HG03521 (cell line): Measurements from ENCODE around the gene KAZN.

Source experiments
- ATAC-seq: cut with Tn5 transposase; IDR thresholded peaks from one replicate; pipeline ENCODE4 v1.9.1; 2021; ENCODE audit warnings: mild to moderate bottlenecking, moderate library complexity; ENCODE audit not compliant: unreplicated experiment

KAZN gene

GRCh38 chr1:14875524-14876509 lies 277.3 kb downstream of the KAZN start:
- ATAC-seq: no peak

GRCh38 chr1:14876747-14877146 lies 278.3 kb downstream of the KAZN start:
- ATAC-seq: no peak

- ATAC-seq: no peak
Measured at GRCh38 chr1:14877224-14877623, 278.7 kb downstream of the KAZN start.

GRCh38 chr1:14878124-14878523 lies 279.6 kb downstream of the KAZN start:
- ATAC-seq: no peak

- no peak for ATAC-seq
Measured at GRCh38 chr1:14878951-14879350, 280.5 kb downstream of the KAZN start.

GRCh38 chr1:14880456-14881316 lies 282.2 kb downstream of the KAZN start:
- no peak for ATAC-seq

GRCh38 chr1:14881775-14882672 lies 283.5 kb downstream of the KAZN start:
- peak; percentile 85 for ATAC-seq

GRCh38 chr1:14884614-14885175 lies 286.2 kb downstream of the KAZN start:
- no peak for ATAC-seq

- ATAC-seq: no peak
Measured at GRCh38 chr1:14887044-14887566, 288.6 kb downstream of the KAZN start.

GRCh38 chr1:14887764-14888350 lies 289.4 kb downstream of the KAZN start:
- no peak for ATAC-seq

- no peak for ATAC-seq
Measured at GRCh38 chr1:14888374-14888773, 289.9 kb downstream of the KAZN start.

- ATAC-seq: no peak
Measured at GRCh38 chr1:14889825-14890440, 291.4 kb downstream of the KAZN start.

GRCh38 chr1:14891991-14892390 lies 293.5 kb downstream of the KAZN start:
- ATAC-seq: no peak

- ATAC-seq: no peak
Measured at GRCh38 chr1:14894811-14895560, 296.5 kb downstream of the KAZN start.

GRCh38 chr1:14895727-14896126 lies 297.2 kb downstream of the KAZN start:
- ATAC-seq: no peak

GRCh38 chr1:14896381-14897079 lies 298.0 kb downstream of the KAZN start:
- ATAC-seq: no peak

GRCh38 chr1:14897080-14897449 lies 298.6 kb downstream of the KAZN start:
- no peak for ATAC-seq

- ATAC-seq: no peak
Measured at GRCh38 chr1:14897547-14897946, 299.1 kb downstream of the KAZN start.
